SK-N-SH (cell line): ENCODE data around the gene LRRC19. TPM values are rescaled to one million over a fixed set of nuclear protein-coding genes. Genes with fewer than 3 reads are reported as not detected.

Source experiments
- CTCF ChIA-PET: fragments of 300-600, 350-600 bp; formaldehyde crosslinking; extraction: SDS; loops from one replicate; lab custom pipeline; 2021; lab: Yijun Ruan, JAX
- POLR2A ChIA-PET: fragments of 350-600 bp; sonication (Branson Sonifier 250); formaldehyde crosslinking; extraction: SDS; loops from one replicate; lab custom pipeline; 2020; ENCODE audit warnings: antibody characterized with exemption, inconsistent platforms; lab: Yijun Ruan, JAX
- DNase-seq: peaks from one replicate; pipeline ENCODE4 v3.0.0; 2012
- H2AFZ ChIP-seq: fragments of 200-600 bp; sonication (generic); 2 replicates; pipeline ENCODE4 v1.8.1; 2016; ENCODE audit warnings: antibody characterized with exemption, mild to moderate bottlenecking, low read depth
- H3F3A ChIP-seq: fragments of 200-600 bp; sonication (generic); replicated peaks from 2 replicates; pipeline ENCODE3; 2016; ENCODE audit warnings: antibody characterized with exemption, mild to moderate bottlenecking; ENCODE audit not compliant: insufficient read depth
- H3K27ac ChIP-seq, 2 experiments: fragments of 200-500 bp in 1 of 2; fragments of 200-600 bp in 1 of 2; sonication (Bioruptor generic) in 1 of 2; sonication (generic), shearing (Covaris generic) in 1 of 2; 2 replicates each; pipeline versions ENCODE4 v1.5.1 to v1.6.1; 2014 to 2016; ENCODE audit warnings: low read depth in 2 of 2, inconsistent platforms in 1 of 2, low read length in 1 of 2, mild to moderate bottlenecking in 1 of 2, mixed read lengths in 1 of 2
- H3K27me3 ChIP-seq: fragments of 200-600 bp; sonication (generic), shearing (Covaris generic); 2 replicates; pipeline ENCODE4 v1.6.1; 2016; ENCODE audit warnings: mixed run types; ENCODE audit not compliant: insufficient read depth
- H3K36me3 ChIP-seq, 2 experiments: fragments of 200-500 bp in 1 of 2; fragments of 200-600 bp in 1 of 2; sonication (Bioruptor generic) in 1 of 2; sonication (generic) in 1 of 2; replicated peaks in 1 of 2; 2 replicates each; pipeline versions ENCODE3 to v1.5.1; 2014 to 2016; ENCODE audit warnings: low read length in 1 of 2, mild to moderate bottlenecking in 1 of 2; ENCODE audit not compliant: insufficient read depth in 2 of 2, control insufficient read depth in 1 of 2
- H3K4me1 ChIP-seq, 2 experiments: fragments of 200-500 bp in 1 of 2; fragments of 200-600 bp in 1 of 2; sonication (Bioruptor generic) in 1 of 2; sonication (generic), shearing (Covaris generic) in 1 of 2; 2 replicates each; pipeline versions ENCODE4 v1.5.1 to v1.6.1; 2014 to 2016; ENCODE audit warnings: low read depth in 1 of 2, low read length in 1 of 2, mixed run types in 1 of 2; ENCODE audit not compliant: insufficient read depth in 2 of 2, control insufficient read depth in 1 of 2
- H3K4me2 ChIP-seq: fragments of 200-600 bp; sonication (generic), shearing (Covaris generic); 2 replicates; pipeline ENCODE4 v1.6.1; 2017; ENCODE audit warnings: mixed run types
- H3K4me3 ChIP-seq, 2 experiments: fragments of 200-500 bp in 1 of 2; fragments of 200-600 bp in 1 of 2; sonication (Bioruptor generic) in 1 of 2; sonication (generic), shearing (Covaris generic) in 1 of 2; 2 replicates each; pipeline versions ENCODE4 v1.5.1 to v1.8.1; 2014 to 2016; ENCODE audit warnings: low read depth in 2 of 2, inconsistent platforms in 1 of 2, low read length in 1 of 2, mild to moderate bottlenecking in 1 of 2, mixed read lengths in 1 of 2, moderate library complexity in 1 of 2
- H3K79me2 ChIP-seq: fragments of 200-600 bp; sonication (generic); 2 replicates; pipeline ENCODE4 v1.8.1; 2017; ENCODE audit warnings: mild to moderate bottlenecking; ENCODE audit not compliant: insufficient read depth
- H3K9ac ChIP-seq: fragments of 200-600 bp; sonication (generic); 2 replicates; pipeline ENCODE4 v1.6.1; 2017; ENCODE audit warnings: mixed run types
- H3K9me2 ChIP-seq: fragments of 200-600 bp; sonication (generic); 2 replicates; pipeline ENCODE4 v1.6.1; 2017; ENCODE audit warnings: mixed run types
- H3K9me3 ChIP-seq: fragments of 200-600 bp; sonication (generic); 2 replicates; pipeline ENCODE4 v1.6.1; 2017; ENCODE audit warnings: mixed run types, mild to moderate bottlenecking, moderate library complexity
- H4K20me1 ChIP-seq: fragments of 200-600 bp; sonication (generic); 2 replicates; pipeline ENCODE4 v1.6.1; 2017; ENCODE audit warnings: mild to moderate bottlenecking, mixed run types; ENCODE audit not compliant: insufficient read depth
- CHD2 ChIP-seq: fragments of 150-350 bp; IDR thresholded peaks from 2 replicates; pipeline ENCODE4 v1.6.1; 2018; ENCODE audit warnings: low read length; ENCODE audit not compliant: partially characterized antibody
- FOXJ3 ChIP-seq: sonication (generic); formaldehyde crosslinking; IDR thresholded peaks from 2 replicates; pipeline ENCODE4 v1.5.1; 2020; ENCODE audit warnings: mild to moderate bottlenecking, missing genetic modification reagents
- GABPA ChIP-seq: IDR thresholded peaks from 2 replicates; pipeline ENCODE4 v1.4.0; 2012; ENCODE audit warnings: low read depth, mild to moderate bottlenecking
- GATA2 ChIP-seq: sonication (generic); formaldehyde crosslinking; IDR thresholded peaks from 2 replicates; pipeline ENCODE4 v1.5.0; 2020; ENCODE audit warnings: mild to moderate bottlenecking, missing genetic modification reagents
- MAX ChIP-seq: IDR thresholded peaks from 2 replicates; pipeline ENCODE4 v1.4.0; 2012; ENCODE audit warnings: low read depth
- NFIC ChIP-seq: IDR thresholded peaks from 2 replicates; pipeline ENCODE4 v1.4.0; 2012; ENCODE audit warnings: borderline replicate concordance
- PBX3 ChIP-seq: IDR thresholded peaks from 2 replicates; pipeline ENCODE4; 2012
- SMC3 ChIP-seq: IDR thresholded peaks from 2 replicates; pipeline ENCODE4 v1.6.1; 2012; ENCODE audit warnings: low read depth, low read length, improper control_type of control experiment
- TCF12 ChIP-seq: IDR thresholded peaks from 2 replicates; pipeline ENCODE4 v1.4.0; 2012
- TEAD4 ChIP-seq: IDR thresholded peaks from 2 replicates; pipeline ENCODE4 v1.4.0; 2012; ENCODE audit warnings: mild to moderate bottlenecking, borderline replicate concordance; ENCODE audit not compliant: insufficient read depth
- WGBS: methylation state at CpG from one replicate; pipeline ENCODE4 v1.1.6; 2017; ENCODE audit warnings: low lambda C conversion rate; 5-methylcytosine and 5-hydroxymethylcytosine counted together
- polyA plus RNA-seq, 3 experiments: library from polyadenylated mRNA; depleted of rRNA; stranded (reverse); fragments of >200 nt; gene quantifications; 2 replicates each; pipeline ENCODE4 v1.2.3, GENCODE V29; 2012
- TF ChIP-seq, protein P1 (sequence below): IDR thresholded peaks from 2 replicates; pipeline ENCODE4 v1.6.1; 2012; ENCODE audit warnings: mild to moderate bottlenecking, low read depth, low read length, moderate library complexity

LRRC19 gene
- polyA plus RNA-seq, 1 of the 3 experiments (the other 2 are of a cell fraction), result not detected

GRCh38 chr9:27003426-27004077 lies 1.9 kb downstream of the LRRC19 start:
- H2AFZ ChIP-seq, result no peak overlapping the region
- no peaks in the 10 kb centered on the region for H4K20me1 ChIP-seq
- POLR2A ChIA-PET, result no interaction called here
- no peaks in the 10 kb centered on the region for H3K9me2 ChIP-seq
- CTCF ChIA-PET, result no interaction called here
- no peak overlapping the region for H3K9ac ChIP-seq
- peaks cover 0 to 7% of the 10 kb centered on the region in 2 experiments for H3K36me3 ChIP-seq
- H3K4me3 ChIP-seq, result no peak overlapping the region
- DNase-seq, result no peak
- whole genome bisulfite sequencing, result 98% methylated on average over 3 of the region's 3 CpGs
- no peak overlapping the region for H3K27ac ChIP-seq
- H3K27me3 ChIP-seq, result no peaks in the 10 kb centered on the region
- H3K4me1 ChIP-seq, result no peaks in the 10 kb centered on the region
- no peak overlapping the region for H3K4me2 ChIP-seq
- H3F3A ChIP-seq, result no peaks in the 10 kb centered on the region
- no peaks in the 10 kb centered on the region for H3K9me3 ChIP-seq
- no peaks in the 10 kb centered on the region for H3K79me2 ChIP-seq
- TF ChIP-seq NFIC, result no peak
- no peak for TF ChIP-seq MAX

- H3K27me3 ChIP-seq, result no peaks in the 10 kb centered on the region
- H4K20me1 ChIP-seq, result no peaks in the 10 kb centered on the region
- H3K9me2 ChIP-seq, result no peaks in the 10 kb centered on the region
- no peaks in the 10 kb centered on the region for H3F3A ChIP-seq
- no peaks in the 10 kb centered on the region for H3K79me2 ChIP-seq
- H3K27ac ChIP-seq, result no peak overlapping the region
- ChIA-PET CTCF (no interaction called here), POLR2A (no interaction called here)
- peaks cover 13 to 15% of the 10 kb centered on the region in 2 experiments for H3K36me3 ChIP-seq
- DNase-seq, result no peak
- no peak overlapping the region for H3K4me2 ChIP-seq
- H3K9ac ChIP-seq, result no peak overlapping the region
- no peak overlapping the region for H2AFZ ChIP-seq
- H3K4me1 ChIP-seq, result no peaks in the 10 kb centered on the region; a peak in 1 of 4 replicates
- WGBS, result 85% methylated on average over 2 of the region's 2 CpGs
- H3K4me3 ChIP-seq, result no peak overlapping the region
- TF ChIP-seq TCF12 (no peak), FOXJ3 (CRISPR knock-in tag) (no peak), TEAD4 (no peak), PBX3 (no peak), SMC3 (no peak), GATA2 (CRISPR knock-in tag) (no peak), CHD2 (no peak), GABPA (no peak)
- TF ChIP-seq, protein P1, sequence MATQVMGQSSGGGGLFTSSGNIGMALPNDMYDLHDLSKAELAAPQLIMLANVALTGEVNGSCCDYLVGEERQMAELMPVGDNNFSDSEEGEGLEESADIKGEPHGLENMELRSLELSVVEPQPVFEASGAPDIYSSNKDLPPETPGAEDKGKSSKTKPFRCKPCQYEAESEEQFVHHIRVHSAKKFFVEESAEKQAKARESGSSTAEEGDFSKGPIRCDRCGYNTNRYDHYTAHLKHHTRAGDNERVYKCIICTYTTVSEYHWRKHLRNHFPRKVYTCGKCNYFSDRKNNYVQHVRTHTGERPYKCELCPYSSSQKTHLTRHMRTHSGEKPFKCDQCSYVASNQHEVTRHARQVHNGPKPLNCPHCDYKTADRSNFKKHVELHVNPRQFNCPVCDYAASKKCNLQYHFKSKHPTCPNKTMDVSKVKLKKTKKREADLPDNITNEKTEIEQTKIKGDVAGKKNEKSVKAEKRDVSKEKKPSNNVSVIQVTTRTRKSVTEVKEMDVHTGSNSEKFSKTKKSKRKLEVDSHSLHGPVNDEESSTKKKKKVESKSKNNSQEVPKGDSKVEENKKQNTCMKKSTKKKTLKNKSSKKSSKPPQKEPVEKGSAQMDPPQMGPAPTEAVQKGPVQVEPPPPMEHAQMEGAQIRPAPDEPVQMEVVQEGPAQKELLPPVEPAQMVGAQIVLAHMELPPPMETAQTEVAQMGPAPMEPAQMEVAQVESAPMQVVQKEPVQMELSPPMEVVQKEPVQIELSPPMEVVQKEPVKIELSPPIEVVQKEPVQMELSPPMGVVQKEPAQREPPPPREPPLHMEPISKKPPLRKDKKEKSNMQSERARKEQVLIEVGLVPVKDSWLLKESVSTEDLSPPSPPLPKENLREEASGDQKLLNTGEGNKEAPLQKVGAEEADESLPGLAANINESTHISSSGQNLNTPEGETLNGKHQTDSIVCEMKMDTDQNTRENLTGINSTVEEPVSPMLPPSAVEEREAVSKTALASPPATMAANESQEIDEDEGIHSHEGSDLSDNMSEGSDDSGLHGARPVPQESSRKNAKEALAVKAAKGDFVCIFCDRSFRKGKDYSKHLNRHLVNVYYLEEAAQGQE, result no peak
- no peaks in the 10 kb centered on the region for H3K9me3 ChIP-seq
These were observed 9.7 kb downstream of the LRRC19 start for GRCh38 chr9:26995810-26996209.
